ELR (cell line): ENCODE measurements around the gene TENM3.

Source experiments
- DNase-seq: peaks from one replicate; pipeline ENCODE4 v3.0.0-alpha.2; 2015; ENCODE audit warnings: low read depth

Gene TENM3

DNA sequence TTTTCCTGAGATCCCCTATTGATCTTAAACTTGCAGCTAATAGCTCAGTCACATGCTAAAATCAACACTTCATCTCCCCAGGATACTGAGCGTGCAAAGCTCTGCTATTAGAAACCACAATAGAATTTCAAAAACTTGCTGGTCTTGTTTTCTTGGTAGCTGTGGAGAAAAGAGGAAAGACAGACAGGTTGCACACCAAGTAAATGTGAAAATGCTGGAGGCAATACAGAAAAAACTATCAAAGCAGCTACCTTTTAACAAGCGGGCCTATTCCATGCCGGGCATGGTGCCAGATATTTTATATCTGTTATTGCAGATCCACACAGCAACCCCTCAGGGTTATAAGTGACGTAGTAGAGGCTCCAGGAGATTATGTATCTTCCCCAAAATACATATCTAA lies 502.0 kb downstream of the TENM3 start:
- no peak for DNase-seq

DNA sequence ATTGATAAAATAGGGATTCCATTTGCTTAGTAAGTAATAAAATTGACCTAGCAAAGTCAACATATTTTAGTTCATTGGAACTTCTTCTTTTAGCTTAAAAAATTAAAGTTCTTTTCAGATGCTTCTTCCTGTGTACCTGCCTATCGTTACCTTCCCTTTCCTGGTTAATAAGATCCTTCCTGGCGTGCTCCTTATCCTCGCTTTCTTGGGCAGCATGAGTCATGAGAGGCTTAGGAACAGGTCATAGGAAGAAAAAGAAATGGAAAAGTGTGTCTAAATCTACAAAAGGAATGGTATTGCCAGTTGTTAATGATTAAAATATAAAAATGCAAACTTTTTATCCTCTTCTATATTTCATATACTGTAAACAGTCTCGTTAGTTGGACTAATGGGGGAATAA lies 503.7 kb downstream of the TENM3 start:
- no peak for DNase-seq

DNA sequence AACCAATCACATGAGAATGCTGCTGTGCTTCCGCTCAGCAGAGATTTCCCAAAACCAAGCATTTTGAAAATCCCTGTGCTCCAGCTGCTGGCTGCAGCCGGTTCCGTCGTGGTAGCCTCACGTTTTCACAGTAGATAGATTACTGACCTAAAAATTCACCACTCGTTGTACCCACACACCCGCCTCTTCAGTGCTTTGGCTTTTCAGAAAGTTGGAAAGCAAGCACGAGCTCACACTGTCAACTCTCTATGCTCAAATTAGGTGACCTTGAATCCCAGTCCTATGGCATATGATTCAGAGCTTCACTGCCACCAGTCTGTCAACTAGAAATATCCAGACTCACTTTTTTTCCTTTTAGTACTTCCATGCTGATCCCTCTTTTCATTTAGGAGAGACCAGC lies 505.1 kb downstream of the TENM3 start:
- no peak for DNase-seq

DNA sequence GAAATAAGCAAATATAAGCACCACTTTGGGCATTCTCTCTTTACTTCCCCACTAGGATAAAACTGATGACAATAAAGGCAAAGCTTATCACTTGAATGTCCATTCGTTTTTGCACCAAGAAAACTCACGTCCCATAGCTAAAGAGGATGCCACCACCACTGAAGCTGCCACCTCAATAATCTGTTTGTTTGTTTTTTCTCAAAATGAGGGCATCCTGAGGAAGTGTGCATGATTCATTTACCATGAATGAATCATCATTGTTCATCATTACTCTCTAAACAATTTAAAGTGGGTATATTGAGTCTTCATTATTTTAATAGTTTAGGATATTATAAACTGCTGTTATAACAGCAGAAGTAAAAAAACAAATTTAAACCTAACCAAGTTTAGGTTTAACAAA lies 505.7 kb downstream of the TENM3 start:
- peak; percentile 64 for DNase-seq

DNA sequence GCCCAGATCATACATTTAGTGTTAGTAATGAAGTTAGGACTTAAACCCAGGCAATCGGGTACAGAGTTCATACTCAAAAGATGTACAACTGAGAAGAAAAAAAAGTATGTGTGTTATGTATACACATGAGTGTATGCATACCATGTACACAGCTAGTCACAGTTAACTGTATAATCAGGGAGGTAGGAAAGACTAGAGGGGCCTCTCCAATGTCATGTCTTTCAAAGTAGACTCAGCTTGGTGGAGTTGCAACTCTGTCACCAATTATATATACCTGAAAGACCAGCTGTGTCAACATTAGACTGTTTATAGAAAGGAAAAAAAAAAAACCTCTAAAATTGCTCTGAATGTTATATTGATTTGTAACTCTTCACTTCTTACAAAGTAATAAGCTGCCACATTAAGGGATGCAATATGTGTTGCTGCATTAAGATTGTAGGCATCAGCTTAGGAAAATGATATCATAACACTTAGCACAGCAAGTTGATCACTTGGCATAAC lies 506.5 kb downstream of the TENM3 start:
- no peak for DNase-seq

DNA sequence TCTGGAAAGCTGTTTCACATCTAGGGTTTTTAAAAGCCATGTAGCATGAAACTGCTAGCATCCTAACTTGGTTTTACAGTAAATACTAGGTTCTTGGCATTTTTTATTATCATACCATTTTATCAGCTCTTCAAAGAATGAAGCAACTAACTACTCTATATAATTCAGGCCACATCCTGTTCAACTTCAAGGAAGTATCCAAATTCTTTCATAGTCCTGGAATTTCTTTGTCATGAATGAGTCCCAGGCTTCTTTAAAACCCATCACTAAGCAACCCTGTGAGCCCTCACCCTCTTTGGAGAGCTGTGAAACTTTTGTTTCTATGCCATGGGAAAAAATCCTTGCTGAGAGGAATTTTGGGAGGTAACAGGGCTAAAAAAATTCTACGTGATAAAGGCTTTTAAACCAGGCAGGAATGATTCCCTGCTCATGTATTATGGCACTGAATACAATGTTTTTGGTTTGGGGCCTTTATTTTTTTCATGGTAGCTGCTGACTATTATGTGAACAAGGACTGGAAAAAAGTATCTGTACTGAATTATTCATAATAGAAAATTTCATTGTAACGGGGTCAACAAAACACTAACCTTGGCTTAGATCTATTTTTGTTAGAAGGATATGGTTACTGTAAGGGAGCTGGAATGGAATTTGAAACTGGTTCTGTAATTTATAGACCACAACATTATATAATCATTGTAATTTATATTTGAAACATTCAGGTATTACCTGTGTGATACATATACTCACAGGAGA lies 509.1 kb downstream of the TENM3 start:
- peak; percentile 70 for DNase-seq

DNA sequence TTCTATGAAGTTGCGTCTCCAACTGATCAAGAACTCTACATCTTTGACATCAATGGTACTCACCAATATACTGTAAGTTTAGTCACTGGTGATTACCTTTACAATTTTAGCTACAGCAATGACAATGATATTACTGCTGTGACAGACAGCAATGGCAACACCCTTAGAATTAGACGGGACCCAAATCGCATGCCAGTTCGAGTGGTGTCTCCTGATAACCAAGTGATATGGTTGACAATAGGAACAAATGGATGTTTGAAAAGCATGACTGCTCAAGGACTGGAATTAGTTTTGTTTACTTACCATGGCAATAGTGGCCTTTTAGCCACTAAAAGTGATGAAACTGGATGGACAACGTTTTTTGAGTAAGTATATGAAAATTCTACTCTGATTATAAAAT lies 511.7 kb downstream of the TENM3 start:
- DNase-seq, result no peak

DNA sequence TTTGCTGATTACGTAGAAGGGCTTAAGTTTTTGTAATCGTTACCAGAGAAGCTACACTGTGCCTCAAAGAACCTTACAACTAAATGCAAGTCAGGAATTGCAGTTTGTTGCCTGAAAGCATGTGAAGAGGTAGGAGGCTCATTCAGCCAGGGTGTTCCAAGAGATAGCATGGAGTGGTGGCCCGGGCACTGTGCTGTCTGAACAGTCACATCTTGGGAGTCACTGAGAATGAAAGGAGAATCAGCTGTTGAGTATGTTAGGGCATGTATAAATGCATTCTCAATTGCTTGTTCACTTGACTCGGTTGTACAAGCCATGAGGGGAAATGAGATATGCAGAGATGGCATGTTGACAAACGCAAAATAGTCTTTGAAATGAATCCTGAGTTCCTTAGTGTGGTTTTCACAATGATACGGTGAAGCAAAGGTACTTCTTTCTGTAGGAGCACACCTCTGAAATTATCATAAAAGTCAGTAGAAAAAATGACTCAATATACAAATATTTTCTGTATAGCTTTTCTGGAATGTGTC lies 513.0 kb downstream of the TENM3 start:
- DNase-seq, result no peak

DNA sequence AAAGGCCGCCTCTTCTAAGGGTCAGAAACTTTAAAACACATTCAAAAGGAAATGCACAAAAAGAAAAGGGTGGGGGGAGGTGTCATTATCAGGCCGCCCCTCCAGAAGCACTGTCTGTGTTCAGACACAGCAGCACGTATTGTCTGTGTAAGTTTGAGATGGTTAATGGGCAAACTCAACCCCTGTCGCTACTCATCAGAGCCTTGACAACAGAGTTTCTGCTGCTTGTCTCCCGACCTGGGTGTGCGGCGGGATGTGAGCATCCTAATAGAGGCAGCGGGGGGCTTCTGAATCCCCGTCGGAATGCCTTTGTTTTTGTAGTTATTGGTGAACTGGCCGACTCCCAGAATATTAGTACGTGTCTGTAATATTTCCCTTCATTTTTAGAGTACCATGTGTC lies 515.1 kb downstream of the TENM3 start:
- no peak for DNase-seq

DNA sequence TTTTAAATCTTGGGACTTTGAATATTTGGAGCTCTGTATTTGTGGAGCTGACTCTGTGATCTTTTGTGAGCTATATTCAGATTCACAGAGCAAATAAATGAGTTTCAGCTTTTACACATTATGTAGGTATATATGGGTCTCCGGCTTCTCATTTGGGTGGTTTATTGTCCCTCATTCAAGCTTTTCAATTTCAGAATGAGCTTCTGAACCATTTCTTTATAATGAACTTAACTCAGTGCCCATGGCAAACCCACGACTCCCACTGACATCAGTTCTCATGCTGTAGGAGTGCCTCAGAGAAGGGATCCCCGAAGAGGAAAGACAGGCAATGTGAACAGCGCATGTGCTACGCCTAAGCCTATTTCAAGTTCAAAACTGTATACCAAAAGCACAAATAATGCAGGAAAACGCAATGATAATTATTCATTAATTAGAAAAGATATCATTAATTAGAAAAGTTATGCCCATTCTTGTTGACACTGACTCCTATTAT lies 517.4 kb downstream of the TENM3 start:
- no peak for DNase-seq

DNA sequence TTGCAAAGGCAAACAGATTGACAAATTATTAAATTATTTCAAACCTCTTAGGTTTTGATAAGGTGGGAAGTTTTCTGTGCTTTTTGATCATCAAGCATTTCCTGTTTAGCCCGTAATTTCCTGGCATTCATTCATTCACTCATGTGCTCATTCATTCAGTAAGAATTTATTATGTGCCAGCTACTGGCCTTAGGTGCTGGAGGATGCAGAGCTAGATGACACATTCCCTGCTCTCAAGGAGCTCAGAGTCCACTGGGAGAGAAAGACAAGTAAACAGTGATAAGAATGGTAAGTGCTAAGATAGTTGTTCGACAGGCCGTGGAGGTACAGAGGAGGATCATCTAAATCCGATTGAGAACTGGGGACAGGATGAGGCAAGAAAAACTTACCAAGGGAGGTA lies 520.9 kb downstream of the TENM3 start:
- peak; percentile 60 for DNase-seq

DNA sequence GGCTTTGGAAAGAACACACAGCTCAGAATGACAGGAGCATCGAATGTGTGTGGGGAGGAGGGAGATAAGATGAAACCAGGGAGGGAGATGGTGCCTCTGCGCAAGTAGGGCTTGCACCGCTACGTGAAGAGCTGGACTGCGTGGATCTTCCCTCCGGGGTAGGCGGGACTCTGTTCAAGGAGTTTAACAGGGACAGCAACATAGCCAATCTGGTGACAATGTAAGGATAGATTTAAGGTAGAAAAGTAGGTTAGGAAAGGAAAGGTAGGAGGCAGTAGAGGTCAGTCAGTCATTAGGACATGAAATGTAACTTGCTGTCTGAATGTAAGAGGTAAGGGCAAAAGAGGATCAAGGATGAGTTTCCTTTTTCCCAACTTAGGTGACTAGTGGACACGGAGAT lies 521.4 kb downstream of the TENM3 start:
- no peak for DNase-seq

DNA sequence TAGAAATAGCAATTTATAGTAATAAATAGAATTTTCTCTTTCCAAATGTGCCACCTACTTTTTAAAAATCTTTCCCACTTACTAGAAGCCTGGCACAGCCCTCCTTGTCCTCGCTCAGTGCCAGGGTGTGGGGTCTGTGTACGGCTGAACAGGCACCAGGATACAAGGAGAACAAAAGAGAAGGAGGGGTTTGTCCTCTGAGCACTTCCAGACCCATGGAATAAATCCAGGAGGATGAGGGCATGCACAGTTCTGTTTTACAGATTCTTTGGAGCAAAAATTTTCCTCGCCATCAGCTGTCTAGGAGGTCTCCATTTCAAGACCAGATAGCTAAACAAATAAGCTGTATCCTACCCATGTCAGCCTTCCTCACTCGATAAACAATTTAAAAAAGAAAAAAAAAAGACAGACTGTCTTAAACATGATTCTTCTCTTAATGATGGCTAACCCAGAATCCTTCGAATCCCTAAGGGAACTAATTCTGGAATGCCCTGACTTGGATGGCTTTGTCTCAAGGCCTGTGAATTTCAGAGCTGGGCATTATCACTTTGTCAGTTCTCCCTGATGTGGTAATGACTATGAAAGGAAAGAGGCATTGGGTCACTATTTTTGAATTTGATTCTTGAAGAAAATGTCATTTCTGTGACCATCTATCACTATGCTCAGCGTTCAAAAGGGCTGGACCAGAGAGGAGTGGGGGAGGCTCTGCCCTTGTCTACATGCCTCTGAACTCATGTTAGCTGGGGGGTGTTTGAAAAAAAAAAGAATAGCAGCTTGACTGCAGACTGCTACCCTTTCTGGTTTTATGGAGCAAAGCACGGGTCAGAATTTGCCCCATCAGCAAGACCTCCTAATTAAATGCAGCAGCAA lies 523.0 kb downstream of the TENM3 start:
- no peak for DNase-seq

DNA sequence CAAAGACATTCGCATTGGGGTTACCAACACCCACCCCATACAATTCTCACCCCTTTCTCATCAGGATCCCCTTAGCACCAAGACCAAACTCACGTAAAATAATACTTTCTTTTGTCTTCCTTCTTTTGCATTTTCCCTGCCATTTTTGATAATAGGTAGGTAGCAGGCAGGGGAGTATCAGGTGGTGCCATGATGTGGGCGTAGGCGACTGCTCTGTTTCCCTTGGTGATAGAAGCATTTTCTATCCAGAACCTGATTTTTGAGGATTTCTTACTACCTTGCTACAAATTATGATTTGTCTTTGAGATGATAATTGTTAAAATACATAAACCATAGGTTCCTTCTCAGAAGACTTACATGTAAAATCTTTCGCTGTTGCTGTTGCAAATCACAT lies 523.7 kb downstream of the TENM3 start:
- DNase-seq, result no peak

DNA sequence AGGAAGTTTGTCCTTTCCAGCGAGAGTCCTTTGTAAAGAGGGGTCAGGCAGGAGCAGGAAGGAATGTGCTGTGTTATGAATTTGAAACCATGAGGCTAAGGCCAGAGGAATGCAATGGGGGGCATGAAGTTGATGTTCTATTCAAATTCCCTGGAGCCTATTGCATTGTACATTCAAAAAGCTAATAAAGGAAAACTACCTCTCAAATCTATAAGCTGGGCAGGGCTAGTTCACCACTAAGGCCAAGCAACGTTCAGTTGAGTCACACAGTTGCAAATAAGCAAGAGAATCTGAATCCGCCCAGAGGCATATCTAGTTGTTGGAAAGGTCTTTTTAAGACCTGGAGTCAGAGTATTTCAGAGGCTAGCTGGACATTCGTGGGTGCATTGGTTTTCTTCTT lies 525.6 kb downstream of the TENM3 start:
- peak; percentile 8 for DNase-seq

DNA sequence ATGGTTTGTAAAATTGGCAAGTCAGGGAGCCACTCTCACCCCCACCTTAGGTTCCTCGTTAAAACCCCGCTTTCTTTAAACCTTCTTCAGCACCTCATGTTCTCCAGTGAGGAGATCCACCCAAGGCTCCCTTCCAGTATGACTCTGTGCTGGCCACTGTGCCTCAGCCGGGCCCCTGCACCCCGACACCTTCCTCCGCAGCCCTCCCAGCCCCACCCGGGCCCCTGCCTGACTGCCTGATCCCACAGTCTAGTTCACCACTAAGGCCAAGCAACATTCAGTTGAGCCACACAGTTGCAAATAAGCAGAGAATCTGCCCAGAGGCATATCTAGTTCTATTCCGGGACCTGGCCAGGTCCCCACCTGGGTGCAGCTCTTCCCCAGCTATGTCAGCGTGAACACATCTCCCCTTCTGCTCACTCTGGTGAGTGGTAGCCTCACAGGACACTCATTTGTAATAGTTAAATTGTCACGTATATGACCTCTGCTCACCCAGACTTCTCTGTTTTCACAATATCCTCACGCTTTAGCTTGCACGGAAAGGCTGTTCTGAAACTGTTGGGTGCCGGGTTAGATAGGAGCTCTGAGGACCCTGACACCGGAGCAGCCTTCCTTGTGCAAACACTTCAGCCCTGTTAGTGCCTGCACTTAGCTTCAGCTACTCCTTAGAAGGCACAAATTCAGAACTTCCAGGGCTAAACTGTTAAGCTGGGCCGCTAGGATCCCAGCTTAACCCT lies 527.2 kb downstream of the TENM3 start:
- DNase-seq, result no peak

DNA sequence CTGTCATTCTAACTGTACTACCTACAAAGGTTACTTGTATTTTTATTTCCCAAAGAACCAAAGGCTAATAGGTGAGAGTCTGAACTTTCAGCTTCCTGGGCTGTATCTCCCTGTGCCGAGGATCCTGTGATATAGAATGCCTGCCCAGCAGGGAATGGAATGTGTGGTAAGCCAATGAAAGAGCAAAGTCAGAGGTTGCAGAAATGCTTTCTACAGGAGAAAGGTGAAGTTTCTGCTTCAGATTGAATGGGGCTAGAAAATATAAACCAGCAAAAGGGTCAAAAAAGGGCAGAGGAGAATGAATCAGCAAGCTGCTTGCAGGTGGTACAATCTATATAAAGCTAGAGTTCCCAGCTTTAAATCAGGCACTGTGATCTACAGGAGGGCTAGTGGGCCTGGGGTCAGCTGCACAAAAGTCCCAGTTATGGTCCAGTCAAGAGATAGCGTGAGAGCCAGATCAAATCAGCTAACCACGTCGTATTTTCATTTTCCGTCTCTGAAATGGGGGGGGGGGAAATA lies 527.9 kb downstream of the TENM3 start:
- DNase-seq, result no peak

DNA sequence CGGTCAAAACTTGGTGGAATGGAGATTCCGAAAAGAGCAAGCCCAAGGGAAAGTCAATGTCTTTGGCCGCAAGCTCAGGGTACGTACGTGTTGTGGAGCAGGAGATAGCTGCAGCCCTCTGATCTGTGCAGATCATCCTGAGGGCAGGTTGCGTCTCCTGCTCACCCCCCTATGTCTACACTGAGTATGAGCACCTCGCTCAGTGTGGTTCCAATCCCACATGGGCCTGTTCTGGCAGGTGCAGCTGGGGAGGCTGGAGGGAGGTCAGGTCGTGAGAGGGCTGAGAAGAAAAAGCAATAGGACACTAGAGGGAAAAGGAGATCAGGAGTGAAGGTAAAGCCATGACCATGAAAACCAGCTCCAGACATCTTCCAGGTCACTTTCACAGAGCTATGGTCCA lies 531.9 kb downstream of the TENM3 start:
- DNase-seq, result no peak

DNA sequence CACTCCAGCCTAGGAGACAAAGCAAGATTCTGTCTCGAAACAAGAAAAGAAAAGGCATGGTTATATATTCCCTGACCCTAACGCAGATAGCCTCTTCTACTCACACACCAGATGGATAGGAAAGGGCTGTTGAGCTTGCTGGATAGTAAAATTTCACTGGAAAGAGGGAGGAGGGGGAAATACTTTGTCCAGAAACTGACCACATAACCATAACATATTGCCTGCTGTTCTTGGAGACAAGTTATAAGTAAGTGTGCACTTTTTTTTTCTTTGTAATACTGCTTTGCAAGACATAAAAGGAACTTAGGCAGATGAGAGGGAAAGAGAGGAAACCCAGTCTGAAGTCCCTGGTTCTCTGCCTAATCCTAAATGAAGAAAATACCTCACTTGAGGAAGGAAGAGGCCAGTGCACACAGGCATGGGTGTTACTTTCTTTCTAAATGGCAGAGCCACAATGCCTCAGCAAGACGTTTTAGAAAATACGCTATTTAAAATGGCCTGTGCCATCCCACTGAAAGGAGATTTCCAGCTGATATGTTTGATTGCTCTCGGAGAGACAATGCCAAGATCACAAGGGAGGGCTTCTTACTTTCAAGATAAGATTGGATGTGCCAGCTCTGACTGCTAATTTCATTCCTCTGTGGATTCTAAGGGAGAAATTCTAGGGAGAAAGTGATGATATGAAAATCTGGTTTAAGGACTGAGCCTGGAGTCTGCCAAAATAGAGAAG lies 533.3 kb downstream of the TENM3 start:
- DNase-seq, result no peak

DNA sequence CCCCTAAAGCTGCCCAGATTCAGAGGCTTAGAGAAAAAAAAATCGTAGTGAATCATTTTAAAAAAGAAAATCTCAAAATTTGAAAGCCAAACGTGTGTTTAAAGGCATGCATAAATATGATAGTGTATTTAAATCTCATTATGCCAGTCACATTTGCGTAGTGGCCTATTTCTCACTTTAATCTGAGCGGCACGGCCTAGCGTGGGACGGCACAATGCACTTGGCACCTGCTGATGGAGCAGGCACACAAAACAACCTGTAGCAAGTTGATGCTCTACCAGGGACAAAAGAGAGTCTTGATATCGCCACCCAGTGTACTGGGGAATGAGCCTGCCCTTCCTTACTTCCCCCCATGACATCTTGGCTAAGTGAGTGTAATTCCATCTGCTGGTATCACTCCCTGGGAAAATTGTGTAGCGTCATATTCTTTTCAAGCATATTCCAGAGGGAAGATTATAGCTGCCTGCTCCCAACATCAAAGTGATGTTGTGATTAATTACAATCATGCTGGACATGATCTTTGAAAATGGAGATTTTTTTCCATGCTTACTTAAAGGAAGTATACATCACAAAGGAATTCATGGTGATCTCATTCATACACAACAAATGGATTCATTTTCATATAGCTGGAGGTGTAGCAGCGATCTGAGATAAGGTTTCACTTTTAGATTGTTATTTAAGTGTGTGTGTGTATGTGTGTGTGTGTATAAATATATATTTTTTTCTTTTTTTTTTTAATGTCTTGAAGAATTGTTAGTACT lies 535.2 kb downstream of the TENM3 start:
- DNase-seq, result peak; percentile 29

DNA sequence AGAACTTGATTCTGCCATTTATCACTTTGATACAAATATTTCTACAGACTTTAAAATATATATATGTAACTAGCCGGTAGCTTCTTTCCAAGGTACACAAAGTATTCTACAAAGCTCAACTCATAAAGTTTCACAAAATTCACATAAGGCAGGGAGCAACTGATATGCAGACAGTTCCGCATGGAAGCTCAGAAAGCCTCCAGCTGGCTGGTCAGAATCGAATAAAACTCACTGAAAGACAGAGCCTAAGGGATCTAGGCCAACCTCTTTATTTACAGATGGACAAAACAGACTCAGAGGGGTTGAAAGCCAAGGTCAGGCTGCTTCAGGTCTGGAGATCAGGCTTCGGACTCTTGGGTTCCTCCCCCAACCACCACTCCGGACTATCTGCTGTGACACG lies 543.8 kb downstream of the TENM3 start:
- DNase-seq, result no peak
